HepG2 (cell line): ENCODE results near the gene RGCC.

ENCODE experiments used
- HOXA7 ChIP-seq: sonication (generic); formaldehyde crosslinking; IDR thresholded peaks from 2 replicates; pipeline ENCODE4 v1.8.1; 2022; ENCODE audit warnings: mild to moderate bottlenecking, missing genetic modification reagents, moderate library complexity
- KAT7 ChIP-seq: IDR thresholded peaks from 2 replicates; pipeline ENCODE4 v1.6.1; 2018; ENCODE audit warnings: borderline replicate concordance, missing compliant biosample characterization
- SP5 ChIP-seq: IDR thresholded peaks from 2 replicates; pipeline ENCODE4 v1.6.1; 2016; ENCODE audit warnings: low read depth, borderline replicate concordance

- TF ChIP-seq HOXA7 (CRISPR knock-in tag) (no peak), SP5 (no peak), KAT7 (CRISPR knock-in tag) (no peak)
Measured at GRCh38 chr13:41513600-41513999, 56.2 kb downstream of the RGCC start.
